OCI-LY3 (cell line): ENCODE measurements around the gene DNAH11.

Experiments
- CTCF ChIP-seq: fragments of 200-600, 300-600 bp; sonication (generic); IDR thresholded peaks from 2 replicates; pipeline ENCODE4 v1.5.1; 2014; ENCODE audit warnings: antibody characterized with exemption, low read length, low read depth
- EZH2phosphoT487 ChIP-seq: fragments of 200-600 bp; shearing (Covaris generic); IDR thresholded peaks from 2 replicates; pipeline ENCODE4 v1.6.1; 2018; ENCODE audit warnings: antibody characterized with exemption, mixed run types, low read depth

GRCh38 chr7:21526448-21526847 lies 16.4 kb upstream of the DNAH11 start:
- TF ChIP-seq CTCF (no peak), EZH2phosphoT487 (no peak)
